ENCODE data around the gene CFAP47.

Gene CFAP47, protein sequence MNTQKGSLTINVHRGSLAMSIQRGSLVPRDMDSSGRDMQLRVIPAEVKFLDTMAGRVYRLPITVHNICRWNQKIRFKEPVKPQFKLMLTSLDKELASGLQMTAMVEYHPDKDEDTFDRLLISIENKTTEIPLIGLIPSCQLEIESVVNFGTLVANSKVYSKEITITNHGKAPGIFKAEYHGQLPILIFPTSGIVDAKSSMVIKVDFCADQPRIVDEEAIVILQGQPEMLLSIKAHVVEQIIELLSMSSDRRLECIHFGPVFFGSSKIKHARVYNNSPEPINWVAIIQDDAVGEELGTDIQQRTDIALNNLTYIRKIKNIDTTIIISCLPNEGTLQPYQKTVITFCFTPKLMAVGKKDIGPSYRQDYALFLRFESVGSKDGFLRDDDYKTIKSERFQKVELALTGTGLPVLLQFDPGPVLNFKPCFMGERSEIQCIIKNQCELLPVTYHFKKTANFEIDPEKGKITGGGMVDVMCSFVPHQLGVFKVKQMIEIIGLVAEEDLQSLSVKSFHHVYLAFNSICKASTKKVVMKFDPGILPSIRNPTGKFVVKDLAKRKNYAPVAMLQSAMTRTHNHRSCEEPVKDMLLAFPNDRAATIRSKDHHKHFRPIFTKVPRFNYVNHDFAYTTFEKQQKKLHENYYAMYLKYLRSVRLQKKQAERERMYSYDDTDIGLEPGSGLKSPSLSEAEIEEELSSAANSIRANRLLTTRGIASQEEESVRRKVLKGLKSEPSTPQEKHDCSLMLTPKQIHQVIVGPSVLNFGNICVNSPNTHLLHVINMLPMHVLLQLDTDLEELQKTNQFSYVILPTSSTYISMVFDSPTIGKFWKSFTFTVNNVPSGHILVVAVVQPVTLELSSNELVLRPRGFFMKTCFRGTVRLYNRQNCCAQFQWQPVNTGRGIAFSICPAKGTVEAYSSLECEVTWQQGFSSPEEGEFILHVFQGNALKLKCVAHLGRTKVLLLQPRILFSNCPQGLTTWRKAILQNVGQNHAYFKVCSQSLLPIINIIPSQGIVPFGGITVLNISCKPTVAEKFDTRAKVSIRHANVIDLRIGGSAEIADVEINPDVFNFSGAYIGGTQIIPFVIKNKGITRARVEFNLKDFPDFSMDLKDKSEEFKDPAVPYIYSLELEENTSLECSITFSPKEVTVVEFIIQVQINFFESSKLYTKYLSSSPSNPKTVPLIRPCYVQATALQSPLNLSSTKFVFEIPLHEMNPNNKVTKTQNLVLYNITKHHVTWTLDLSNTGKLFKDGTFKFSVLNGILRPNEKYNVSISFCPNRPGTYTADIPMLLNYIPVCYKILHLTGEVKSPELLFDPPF (N-terminal part only)
- long read RNA-seq: 0 reads

- TF ChIP-seq POLR2AphosphoS5 (IDR thresholded peaks at IDR 0.05; ENCODE audit: low read depth): no peak
- no peak for TF ChIP-seq GABPA (IDR thresholded peaks at IDR 0.05; ENCODE audit: low read depth)
- TF ChIP-seq, protein P1, sequence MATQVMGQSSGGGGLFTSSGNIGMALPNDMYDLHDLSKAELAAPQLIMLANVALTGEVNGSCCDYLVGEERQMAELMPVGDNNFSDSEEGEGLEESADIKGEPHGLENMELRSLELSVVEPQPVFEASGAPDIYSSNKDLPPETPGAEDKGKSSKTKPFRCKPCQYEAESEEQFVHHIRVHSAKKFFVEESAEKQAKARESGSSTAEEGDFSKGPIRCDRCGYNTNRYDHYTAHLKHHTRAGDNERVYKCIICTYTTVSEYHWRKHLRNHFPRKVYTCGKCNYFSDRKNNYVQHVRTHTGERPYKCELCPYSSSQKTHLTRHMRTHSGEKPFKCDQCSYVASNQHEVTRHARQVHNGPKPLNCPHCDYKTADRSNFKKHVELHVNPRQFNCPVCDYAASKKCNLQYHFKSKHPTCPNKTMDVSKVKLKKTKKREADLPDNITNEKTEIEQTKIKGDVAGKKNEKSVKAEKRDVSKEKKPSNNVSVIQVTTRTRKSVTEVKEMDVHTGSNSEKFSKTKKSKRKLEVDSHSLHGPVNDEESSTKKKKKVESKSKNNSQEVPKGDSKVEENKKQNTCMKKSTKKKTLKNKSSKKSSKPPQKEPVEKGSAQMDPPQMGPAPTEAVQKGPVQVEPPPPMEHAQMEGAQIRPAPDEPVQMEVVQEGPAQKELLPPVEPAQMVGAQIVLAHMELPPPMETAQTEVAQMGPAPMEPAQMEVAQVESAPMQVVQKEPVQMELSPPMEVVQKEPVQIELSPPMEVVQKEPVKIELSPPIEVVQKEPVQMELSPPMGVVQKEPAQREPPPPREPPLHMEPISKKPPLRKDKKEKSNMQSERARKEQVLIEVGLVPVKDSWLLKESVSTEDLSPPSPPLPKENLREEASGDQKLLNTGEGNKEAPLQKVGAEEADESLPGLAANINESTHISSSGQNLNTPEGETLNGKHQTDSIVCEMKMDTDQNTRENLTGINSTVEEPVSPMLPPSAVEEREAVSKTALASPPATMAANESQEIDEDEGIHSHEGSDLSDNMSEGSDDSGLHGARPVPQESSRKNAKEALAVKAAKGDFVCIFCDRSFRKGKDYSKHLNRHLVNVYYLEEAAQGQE (IDR thresholded peaks at IDR 0.05; ENCODE audit: insufficient replicate concordance, low read depth): no peak
- TF ChIP-seq CTCF (IDR thresholded peaks at IDR 0.05; ENCODE audit: insufficient read depth, low read length): no peak
- TF ChIP-seq SPI1 (IDR thresholded peaks at IDR 0.05; ENCODE audit: borderline replicate concordance, low read depth): no peak
- H3K4me3 ChIP-seq (replicated peaks; ENCODE audit: insufficient read depth, low read length): no peak within 1 kb of the TSS
- H3K27me3 ChIP-seq (ENCODE audit: insufficient read depth, poor library complexity, severe bottlenecking): no peaks in the 10 kb centered on the region
- no peak for DNase-seq (ENCODE audit: low read depth in 1 of 2, low spot score in 1 of 2)
- no peak within 1 kb of the TSS for H3K27ac ChIP-seq (replicated peaks)
Observed at GRCh38 chrX:35919536-35920309, at the start of gene CFAP47. CFAP47 (plus strand) TSS chrX:35919734; CDS start chrX:35919800, 66 bp downstream.

GRCh38 chrX:35880601-35881000 lies 38.9 kb upstream of the CFAP47 start:
- H3K27ac ChIP-seq (replicated peaks): no peak overlapping the region
- H3K27me3 ChIP-seq (ENCODE audit: insufficient read depth, poor library complexity, severe bottlenecking): no peaks in the 10 kb centered on the region
- no peak for DNase-seq (ENCODE audit: low read depth in 1 of 2, low spot score in 1 of 2)
- TF ChIP-seq SPI1 (IDR thresholded peaks at IDR 0.05; ENCODE audit: borderline replicate concordance, low read depth): no peak
- TF ChIP-seq, protein P1 (IDR thresholded peaks at IDR 0.05; ENCODE audit: insufficient replicate concordance, low read depth): no peak
- no peak for TF ChIP-seq POLR2AphosphoS5 (IDR thresholded peaks at IDR 0.05; ENCODE audit: low read depth)
- TF ChIP-seq GABPA (IDR thresholded peaks at IDR 0.05; ENCODE audit: low read depth): no peak
- no peak for TF ChIP-seq CTCF (IDR thresholded peaks at IDR 0.05; ENCODE audit: insufficient read depth, low read length)
- no peak overlapping the region for H3K4me3 ChIP-seq (replicated peaks; ENCODE audit: insufficient read depth, low read length)

DNA sequence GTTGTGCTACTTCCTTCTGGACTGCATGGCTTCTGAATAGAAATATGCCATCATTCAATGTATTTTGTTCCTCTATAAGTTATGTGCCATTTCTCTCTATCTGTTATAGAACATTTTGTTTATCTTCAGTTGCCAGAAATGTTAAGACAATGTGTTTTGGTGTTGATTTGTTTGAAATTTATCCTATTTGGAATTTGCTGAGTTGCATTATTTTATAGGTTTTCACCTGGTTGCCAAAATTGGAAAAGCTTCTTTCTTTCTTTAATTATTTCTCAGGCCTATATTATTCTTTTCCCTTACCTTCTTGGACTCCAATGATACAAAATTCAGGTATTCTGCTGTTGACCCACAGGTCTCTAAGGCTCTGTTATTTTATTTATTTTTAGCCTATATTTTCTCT lies 33.4 kb upstream of the CFAP47 start:
- DNase-seq (ENCODE audit: low read depth in 1 of 2, low spot score in 1 of 2): no peak
- no peak overlapping the region for H3K27ac ChIP-seq (replicated peaks)
- no peaks in the 10 kb centered on the region for H3K27me3 ChIP-seq (ENCODE audit: insufficient read depth, poor library complexity, severe bottlenecking)
- TF ChIP-seq POLR2AphosphoS5 (IDR thresholded peaks at IDR 0.05; ENCODE audit: low read depth) (no peak), CTCF (IDR thresholded peaks at IDR 0.05; ENCODE audit: insufficient read depth, low read length) (no peak), GABPA (IDR thresholded peaks at IDR 0.05; ENCODE audit: low read depth) (no peak), SPI1 (IDR thresholded peaks at IDR 0.05; ENCODE audit: borderline replicate concordance, low read depth) (no peak)
- TF ChIP-seq, protein P1 (IDR thresholded peaks at IDR 0.05; ENCODE audit: insufficient replicate concordance, low read depth): no peak
- H3K4me3 ChIP-seq (replicated peaks; ENCODE audit: insufficient read depth, low read length): no peak overlapping the region

Data from HL-60 (cell line).